GM18951 (cell line): ENCODE results near the gene TENT5A.
"Not testable (repeated sequence)": the region's sequence is repeated elsewhere in the genome, so short reads cannot be mapped to it uniquely, and the experiment has no call there.

ENCODE experiments used
- POLR2A ChIP-seq: IDR thresholded peaks from 4 replicates; pipeline ENCODE4 v1.6.1; 2011; ENCODE audit warnings: mild to moderate bottlenecking; ENCODE audit not compliant: insufficient read length, insufficient read depth; ENCODE audit errors: extremely low read depth
- in situ Hi-C: fragments of 300-500 bp; cut with MboI; formaldehyde crosslinking; loops from one replicate; pipeline ENCODE4 v1.12.0; 2022; ENCODE audit warnings: low sequenced_read_pairs, mixed read lengths, inconsistent platforms; ENCODE audit not compliant: unreplicated experiment

TENT5A gene

GRCh38 chr6:81783893-81784292 lies 31.4 kb upstream of the TENT5A start:
- in situ Hi-C loops, result no loop called here
- no peak for TF ChIP-seq POLR2A

- no peak for TF ChIP-seq POLR2A
- in situ Hi-C loops, result no loop called here
Measured at GRCh38 chr6:81781624-81782023, 29.1 kb upstream of the TENT5A start.

- in situ Hi-C loops, result no loop called here
- TF ChIP-seq POLR2A, result no peak
Measured at GRCh38 chr6:81777586-81778268, 25.2 kb upstream of the TENT5A start.

GRCh38 chr6:81776219-81776618 lies 23.7 kb upstream of the TENT5A start:
- in situ Hi-C loops, result not testable (repeated sequence)

GRCh38 chr6:81774542-81774941 lies 22.1 kb upstream of the TENT5A start:
- in situ Hi-C loops, result loop anchor here (25.0 kb wide), 1 partner anchor 1562 kb away; no protein-coding TSS in a partner anchor
- TF ChIP-seq POLR2A, result no peak

GRCh38 chr6:81773887-81774286 lies 21.4 kb upstream of the TENT5A start:
- in situ Hi-C loops, result loop anchor here (25.0 kb wide), 1 partner anchor 1562 kb away; no protein-coding TSS in a partner anchor
- no peak for TF ChIP-seq POLR2A

GRCh38 chr6:81772741-81773140 lies 20.3 kb upstream of the TENT5A start:
- in situ Hi-C loops, result loop anchor here (25.0 kb wide), 1 partner anchor 1560 kb away; no protein-coding TSS in a partner anchor
- no peak for TF ChIP-seq POLR2A

GRCh38 chr6:81771097-81771496 lies 18.6 kb upstream of the TENT5A start:
- no peak for TF ChIP-seq POLR2A
- in situ Hi-C loops, result loop anchor here (25.0 kb wide), 1 partner anchor 1559 kb away; no protein-coding TSS in a partner anchor

- in situ Hi-C loops, result loop anchor here (25.0 kb wide), 1 partner anchor 1558 kb away; no protein-coding TSS in a partner anchor
- TF ChIP-seq POLR2A, result no peak
Measured at GRCh38 chr6:81770381-81770780, 17.9 kb upstream of the TENT5A start.

- in situ Hi-C loops, result loop anchor here (25.0 kb wide), 1 partner anchor 1558 kb away; no protein-coding TSS in a partner anchor
- TF ChIP-seq POLR2A, result no peak
Measured at GRCh38 chr6:81769824-81770223, 17.3 kb upstream of the TENT5A start.

- in situ Hi-C loops, result loop anchor here (25.0 kb wide), 1 partner anchor 1556 kb away; no protein-coding TSS in a partner anchor
- TF ChIP-seq POLR2A, result no peak
Measured at GRCh38 chr6:81768150-81768942, 15.9 kb upstream of the TENT5A start.

GRCh38 chr6:81767163-81767891 lies 14.8 kb upstream of the TENT5A start:
- TF ChIP-seq POLR2A, result no peak
- in situ Hi-C loops, result loop anchor here (25.0 kb wide), 1 partner anchor 1555 kb away; no protein-coding TSS in a partner anchor
